K562 (cell line): ENCODE measurements around the gene USP10. TPM values are rescaled to one million over a fixed set of nuclear protein-coding genes. Genes with fewer than 3 reads are reported as not detected.

Experiments
- ATAC-seq: fragments of 200-7000 bp; cut with Tn5 transposase; 3 replicates; pipeline ENCODE4 v1.9.1; 2020; ENCODE audit warnings: moderate library complexity
- BruUV-seq: library from RNA; stranded (reverse); fragments of 400-500 nt; replicated peaks from 2 replicates; lab custom pipeline; 2021; lab: Mats Ljungman, UMichigan
- CTCF ChIA-PET: fragments of 300-600 bp; formaldehyde crosslinking; extraction: SDS; loops from one replicate; lab custom pipeline; 2021; ENCODE audit warnings: low intra/inter-chr PET ratio; lab: Yijun Ruan, JAX
- POLR2A ChIA-PET: fragments of 300-600, 350-650 bp; sonication (Branson Sonifier 250); formaldehyde crosslinking; extraction: SDS; loops from one replicate; lab custom pipeline; 2021; ENCODE audit warnings: antibody characterized with exemption, inconsistent platforms; lab: Yijun Ruan, JAX
- DNase-seq, 4 experiments: peaks; one replicate each; pipeline versions ENCODE4 v3.0.0 to v3.0.0-alpha.2; 2011 to 2018; ENCODE audit warnings: low spot score in 3 of 4, mixed read lengths in 3 of 4; ENCODE audit errors: extremely low read depth in 1 of 4
- FAIRE-seq: peaks from 2 replicates; lab custom pipeline; 2011; peaks lifted over from hg19 to GRCh38; lab: Jason Lieb, UNC
- H2AFZ ChIP-seq: 2 replicates; pipeline ENCODE4 v1.6.0; 2011; ENCODE audit warnings: low read depth, low read length, control low read depth, inconsistent platforms
- H3K27ac ChIP-seq: fragments of 200-600 bp; 3 replicates; pipeline ENCODE4 v1.8.0; 2011; ENCODE audit warnings: low read depth, mild to moderate bottlenecking, control low read depth, inconsistent platforms, low read length, moderate library complexity, mixed read lengths; ENCODE audit errors: extremely low read depth
- H3K27me3 ChIP-seq, 2 experiments: fragments of 300-600 bp in 1 of 2; 2 replicates in 1 of 2; 3 replicates in 1 of 2; pipeline versions ENCODE4 v1.6.0 to v1.8.0; 2011; ENCODE audit warnings: inconsistent platforms in 2 of 2, low read length in 2 of 2, mild to moderate bottlenecking in 1 of 2, mixed read lengths in 1 of 2, moderate library complexity in 1 of 2; ENCODE audit not compliant: control insufficient read depth in 2 of 2, insufficient read depth in 2 of 2
- H3K36me3 ChIP-seq: fragments of 300-600 bp; 3 replicates; pipeline ENCODE4 v1.8.0; 2011; ENCODE audit warnings: mild to moderate bottlenecking, low read length, inconsistent platforms; ENCODE audit not compliant: control insufficient read depth, insufficient read depth
- H3K4me1 ChIP-seq, 2 experiments: fragments of 200-600 bp in 1 of 2; replicated peaks in 1 of 2; 2 replicates in 1 of 2; 3 replicates in 1 of 2; pipeline versions ENCODE4 v1.5.1 to v1.8.0; 2011; ENCODE audit warnings: inconsistent platforms in 2 of 2, low read length in 2 of 2, mild to moderate bottlenecking in 1 of 2, mixed read lengths in 1 of 2, moderate library complexity in 1 of 2; ENCODE audit not compliant: control insufficient read depth in 2 of 2, insufficient read depth in 2 of 2
- H3K4me2 ChIP-seq: 2 replicates; pipeline ENCODE4 v1.6.1; 2011; ENCODE audit warnings: low read length, control low read depth, inconsistent platforms, mixed read lengths; ENCODE audit not compliant: insufficient read depth
- H3K4me3 ChIP-seq: fragments of 200-600 bp; sonication (generic), shearing (Covaris generic); 2 replicates; pipeline ENCODE4 v1.5.1; 2016; ENCODE audit warnings: control low read depth, inconsistent platforms
- H3K79me2 ChIP-seq: fragments of 200-600 bp; 3 replicates; pipeline ENCODE4 v1.8.0; 2011; ENCODE audit warnings: low read length, inconsistent platforms; ENCODE audit not compliant: control insufficient read depth, insufficient read depth
- H3K9ac ChIP-seq, 2 experiments: 2 replicates each; pipeline versions ENCODE4 v1.6.0 to v1.6.1; 2011; ENCODE audit warnings: low read depth in 2 of 2, low read length in 2 of 2, control low read depth in 1 of 2, inconsistent platforms in 1 of 2, mild to moderate bottlenecking in 1 of 2, mixed read lengths in 1 of 2; ENCODE audit not compliant: insufficient read depth in 1 of 2
- H3K9me1 ChIP-seq: one replicate; pipeline ENCODE4 v1.6.0; 2011; ENCODE audit warnings: inconsistent platforms, mild to moderate bottlenecking, low read length, moderate library complexity; ENCODE audit not compliant: control insufficient read depth, insufficient read depth
- H3K9me3 ChIP-seq: replicated peaks from 2 replicates; pipeline ENCODE4 v1.5.1; 2011; ENCODE audit warnings: low read depth, low read length, inconsistent platforms; ENCODE audit not compliant: control insufficient read depth, insufficient read depth
- H4K20me1 ChIP-seq: replicated peaks from 2 replicates; pipeline ENCODE4 v1.6.1; 2011; ENCODE audit warnings: low read length, inconsistent platforms, mixed read lengths; ENCODE audit not compliant: control insufficient read depth, insufficient read depth
- CEBPB ChIP-seq: fragments of 450-650 bp; IDR thresholded peaks from 2 replicates; pipeline ENCODE4 v1.6.1; 2016; ENCODE audit warnings: missing genetic modification characterization, missing compliant biosample characterization
- KDM1A ChIP-seq, 2 experiments: fragments of 450-650 bp; IDR thresholded peaks; 2 replicates each; pipeline ENCODE4 v1.6.1; 2016; ENCODE audit warnings: mild to moderate bottlenecking in 2 of 2
- RCOR1 ChIP-seq, 2 experiments: IDR thresholded peaks; 2 replicates each; pipeline ENCODE4 v1.6.1; 2012; ENCODE audit warnings: low read depth in 2 of 2, low read length in 2 of 2, borderline replicate concordance in 1 of 2, improper control_type of control experiment in 1 of 2
- SRSF9 ChIP-seq: fragments of 200-400 bp; formaldehyde crosslinking; IDR thresholded peaks from 2 replicates; pipeline ENCODE4 v1.6.1; 2017; ENCODE audit warnings: low read depth, low read length, borderline replicate concordance
- STAT5A ChIP-seq: IDR thresholded peaks from 2 replicates; pipeline ENCODE4 v1.6.1; 2012; ENCODE audit warnings: low read length, inconsistent platforms, borderline replicate concordance
- WGBS: fragments of 100-300 bp; shearing (Covaris generic); methylation state at CpG from one replicate; pipeline ENCODE4 v1.1.6; 2016; ENCODE audit warnings: low coverage, mixed read lengths; ENCODE audit not compliant: insufficient coverage; ENCODE audit errors: missing lambda C conversion rate; 5-methylcytosine and 5-hydroxymethylcytosine counted together
- in situ Hi-C: fragments of 300-500 bp; cut with MboI; formaldehyde crosslinking; loops from 4 replicates; pipeline ENCODE4 v1.15.0; 2018; ENCODE audit warnings: inconsistent platforms, mixed read lengths
- intact Hi-C: fragments of 100-400 bp; cut with micrococcal nuclease; formaldehyde crosslinking; loops from 2 replicates; pipeline ENCODE4 v1.14.2; 2022
- polyA plus RNA-seq, 8 experiments: library from polyadenylated mRNA; depleted of rRNA in 4 of 8; stranded (reverse) in 5 of 8; unstranded in 3 of 8; fragments of >200 nt; fragmentation: Nextera tagmentation in 2 of 8; fragmentation: Illumina TruSeq in 1 of 8; extraction: Ambion mirVana in 2 of 8; extraction: Trizol in 1 of 8; gene quantifications; 2 replicates each; pipeline versions ENCODE4 v1.2.1 to v1.2.3, GENCODE V29; 2011 to 2014; ENCODE audit warnings: inconsistent platforms in 1 of 8, missing spikeins in 1 of 8
- total RNA-seq, 7 experiments: library from RNA; depleted of rRNA in 6 of 7; stranded (reverse); fragments of >200 nt in 6 of 7; fragmentation: Illumina TruSeq in 2 of 7; extraction: Trizol in 2 of 7; gene quantifications; 2 replicates each; pipeline versions ENCODE4 v1.2.1 to v1.2.3, GENCODE V29; 2011 to 2021; ENCODE audit warnings: low replicate concordance in 1 of 7
- TF ChIP-seq, protein P1 (sequence below): fragments of 200-800 bp; sonication (Bioruptor generic); IDR thresholded peaks from 2 replicates; pipeline ENCODE4 v1.6.1; 2017; ENCODE audit warnings: missing genetic modification characterization, missing compliant biosample characterization
- TF ChIP-seq, protein P2 (sequence below), 3 experiments: fragments of 200-800 bp in 1 of 3; sonication (Bioruptor generic) in 1 of 3; sonication (generic) in 1 of 3; formaldehyde crosslinking in 1 of 3; IDR thresholded peaks; 2 replicates each; pipeline versions ENCODE4 v1.6.1 to v1.8.0; 2016 to 2022; ENCODE audit warnings: mild to moderate bottlenecking in 2 of 3, missing compliant biosample characterization in 2 of 3, missing genetic modification characterization in 2 of 3, missing genetic modification reagents in 1 of 3
- TF ChIP-seq, protein P3 (sequence below), 2 experiments: fragments of 250-450 bp in 1 of 2; fragments of 450-650 bp in 1 of 2; sonication (Bioruptor Pico) in 1 of 2; IDR thresholded peaks; 2 replicates each; pipeline versions ENCODE4 v1.6.1 to v1.8.0; 2016 to 2021; ENCODE audit warnings: mild to moderate bottlenecking in 2 of 2, moderate library complexity in 2 of 2, missing compliant biosample characterization in 1 of 2, missing genetic modification characterization in 1 of 2

USP10 gene
- total and polyA plus RNA-seq, 9 of the 15 experiments (the other 6 are each of a cell fraction or from before 2014, with no cell fraction given) = 61.7 to 197 (median 116) TPM

DNA sequence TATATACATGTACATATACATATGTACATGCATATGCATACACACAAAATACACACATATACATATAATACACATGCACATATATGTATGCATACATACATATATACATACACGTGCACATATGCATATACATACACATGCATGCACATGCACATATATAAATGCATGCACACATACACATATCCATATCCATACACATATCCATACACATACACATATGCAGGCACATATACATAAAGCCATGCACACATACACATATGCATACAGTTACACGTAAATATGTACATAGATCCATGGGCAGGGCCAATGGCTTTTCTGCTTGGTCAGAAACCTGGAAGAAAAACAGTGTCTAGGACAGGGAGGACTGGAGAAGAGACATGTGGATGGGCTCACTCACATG is 23.9 kb upstream of the USP10 start:
- ChIA-PET POLR2A (no interaction called here), CTCF (interaction anchor here (1.0 kb wide), 1 partner anchor 55 kb away, joined by 5 read pairs; no protein-coding TSS in a partner anchor)
- in situ Hi-C loops = no loop called here
- Histone ChIP-seq H3K9me3 (no peaks in the 10 kb centered on the region), H4K20me1 (no peaks in the 10 kb centered on the region; the same call in 1 of the 2 replicates), H2AFZ (no peak overlapping the region), H3K4me2 (no peak overlapping the region), H3K79me2 (no peaks in the 10 kb centered on the region), H3K36me3 (no peaks in the 10 kb centered on the region), H3K9me1 (no peaks in the 10 kb centered on the region), H3K4me1 (peaks cover 10 to 11% of the 10 kb centered on the region in 2 experiments; a peak in 4 of 5 replicates), H3K9ac (no peak overlapping the region), H3K27me3 (peaks cover 10 to 30% of the 10 kb centered on the region in 2 experiments), H3K27ac (no peak overlapping the region), H3K4me3 (no peak overlapping the region)
- no TSS peak for BruUV-seq
- 20% methylated on average over 2 of the region's 2 CpGs for WGBS
- FAIRE-seq (no peak), DNase-seq (no peak), ATAC-seq (no peak)
- intact Hi-C loops = no loop called here
- peak in 1 of 2 experiments; percentile 60; a peak in 1 of 4 replicates for TF ChIP-seq KDM1A (IDR thresholded peaks at IDR 0.05)
- TF ChIP-seq STAT5A = no peak

DNA sequence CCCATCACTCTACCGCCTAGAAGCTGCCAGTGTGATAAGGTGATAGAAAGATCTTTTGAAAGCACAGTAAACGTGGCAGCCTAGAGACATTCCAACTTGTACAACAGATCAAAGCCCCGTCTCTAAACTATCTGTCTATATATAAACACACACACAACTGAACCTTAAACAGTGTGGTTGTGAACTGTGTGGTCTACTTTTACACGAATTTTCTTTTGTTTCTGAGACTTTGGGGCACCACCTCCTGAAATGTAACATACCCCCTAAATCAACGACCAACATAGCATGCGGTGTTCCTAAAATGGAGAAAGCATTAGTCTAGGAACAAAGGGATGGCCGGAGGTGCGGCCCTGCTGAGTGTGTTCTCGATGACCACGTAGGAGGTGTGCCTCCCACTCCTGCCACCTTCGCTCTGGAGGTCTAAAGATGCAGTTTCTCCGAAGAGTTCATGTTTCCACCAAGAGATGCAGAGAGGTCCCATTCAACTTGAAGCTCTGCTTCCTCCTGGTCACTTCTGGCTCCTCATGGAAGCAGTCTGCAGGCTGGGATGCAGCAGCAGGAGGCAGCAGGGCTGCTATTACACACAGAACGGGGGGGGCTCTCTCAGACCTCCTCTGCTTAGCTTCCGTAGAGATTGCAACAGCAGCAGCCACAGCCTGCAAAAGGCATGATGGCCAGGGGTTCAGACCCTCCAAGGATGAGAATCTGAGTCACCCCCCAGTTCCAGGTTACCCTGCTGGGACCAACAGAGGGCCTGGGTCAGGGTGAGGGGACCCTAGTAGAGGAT is 22.6 kb upstream of the USP10 start:
- no TSS peak for BruUV-seq
- Histone ChIP-seq H3K4me1 (peaks cover 8 to 10% of the 10 kb centered on the region in 2 experiments; a peak in 4 of 5 replicates), H3K27me3 (peaks cover 22 to 40% of the 10 kb centered on the region in 2 experiments), H3K4me3 (no peak overlapping the region), H3K27ac (no peak overlapping the region), H3K4me2 (no peak overlapping the region; the same call in 1 of the 2 replicates), H3K9me3 (no peaks in the 10 kb centered on the region), H4K20me1 (no peaks in the 10 kb centered on the region; the same call in 1 of the 2 replicates), H3K9me1 (no peaks in the 10 kb centered on the region), H2AFZ (peak overlapping the region; percentile 36; the same call in 1 of the 2 replicates), H3K79me2 (no peaks in the 10 kb centered on the region), H3K9ac (peak overlapping the region in 1 of 2 experiments; percentile 8; a peak in 1 of 4 replicates), H3K36me3 (no peaks in the 10 kb centered on the region)
- 19% methylated on average over 14 of the region's 14 CpGs for WGBS
- DNase-seq (peak in 1 of 4 experiments; percentile 15), ATAC-seq (peak; percentile 65), FAIRE-seq (no peak)
- ChIA-PET CTCF (interaction anchor here (0.6 to 1.0 kb wide), 3 partner anchors 11 to 1089 kb away, joined by 3 to 5 read pairs (median 5); no protein-coding TSS in a partner anchor), POLR2A (interaction anchor here (0.5 to 1.1 kb wide), 3 partner anchors 14 to 360 kb away, joined by 3 read pairs; no protein-coding TSS in a partner anchor)
- in situ Hi-C loops (no loop called here), intact Hi-C loops (no loop called here)
- TF ChIP-seq, protein P1, sequence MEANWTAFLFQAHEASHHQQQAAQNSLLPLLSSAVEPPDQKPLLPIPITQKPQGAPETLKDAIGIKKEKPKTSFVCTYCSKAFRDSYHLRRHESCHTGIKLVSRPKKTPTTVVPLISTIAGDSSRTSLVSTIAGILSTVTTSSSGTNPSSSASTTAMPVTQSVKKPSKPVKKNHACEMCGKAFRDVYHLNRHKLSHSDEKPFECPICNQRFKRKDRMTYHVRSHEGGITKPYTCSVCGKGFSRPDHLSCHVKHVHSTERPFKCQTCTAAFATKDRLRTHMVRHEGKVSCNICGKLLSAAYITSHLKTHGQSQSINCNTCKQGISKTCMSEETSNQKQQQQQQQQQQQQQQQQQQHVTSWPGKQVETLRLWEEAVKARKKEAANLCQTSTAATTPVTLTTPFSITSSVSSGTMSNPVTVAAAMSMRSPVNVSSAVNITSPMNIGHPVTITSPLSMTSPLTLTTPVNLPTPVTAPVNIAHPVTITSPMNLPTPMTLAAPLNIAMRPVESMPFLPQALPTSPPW (CRISPR knock-in tag) = peak; percentile 26; the same call in 1 of the 2 replicates
- peak; percentile 36 for TF ChIP-seq CEBPB
- TF ChIP-seq, protein P2, sequence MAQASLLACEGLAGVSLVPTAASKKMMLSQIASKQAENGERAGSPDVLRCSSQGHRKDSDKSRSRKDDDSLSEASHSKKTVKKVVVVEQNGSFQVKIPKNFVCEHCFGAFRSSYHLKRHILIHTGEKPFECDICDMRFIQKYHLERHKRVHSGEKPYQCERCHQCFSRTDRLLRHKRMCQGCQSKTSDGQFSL (CRISPR knock-in tag; IDR thresholded peaks at IDR 0.05) = 0 out of 2 replicates have a peak, but pooled peaks have one; percentile 53
- TF ChIP-seq, protein P2 (tag; IDR thresholded peaks at IDR 0.05) = no peak
- TF ChIP-seq, protein P3, sequence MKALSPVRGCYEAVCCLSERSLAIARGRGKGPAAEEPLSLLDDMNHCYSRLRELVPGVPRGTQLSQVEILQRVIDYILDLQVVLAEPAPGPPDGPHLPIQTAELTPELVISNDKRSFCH (CRISPR knock-in tag; IDR thresholded peaks at IDR 0.05) = no peak
- TF ChIP-seq, protein P3 (tag; IDR thresholded peaks at IDR 0.05) = 0 out of 2 replicates have a peak, but pooled peaks have one; percentile 36
- no peak for TF ChIP-seq SRSF9
- peak in 1 of 2 experiments; percentile 34; a peak in 1 of 4 replicates for TF ChIP-seq RCOR1 (IDR thresholded peaks at IDR 0.05; ENCODE audit: borderline replicate concordance in 1 of 2, low read depth in 2 of 2, low read length in 2 of 2)
